Measurements from ENCODE around the gene MYO18A.
"Not testable (repeated sequence)": the region's sequence is repeated elsewhere in the genome, so short reads cannot be mapped to it uniquely, and the experiment has no call there.

Gene MYO18A
- 253 to 294 (median 282) reads per million in 3 donors for total RNA-seq

- DNase-seq, result peak; percentile 59 to 67 (median 61)
- peaks cover 7% of the 10 kb centered on the region for H3K4me1 ChIP-seq (ENCODE audit: control insufficient read depth, insufficient read depth, low read length, poor library complexity, severe bottlenecking)
- peak within 1 kb of the TSS; percentile 35 for H3K4me3 ChIP-seq (ENCODE audit: insufficient read depth, low read depth, low read length, poor library complexity, severe bottlenecking)
- H3K27ac ChIP-seq (ENCODE audit: insufficient read depth, low read length, poor library complexity, severe bottlenecking), result no peak within 1 kb of the TSS
- no peaks in the 10 kb centered on the region for H3K9me3 ChIP-seq (ENCODE audit: control insufficient read depth, low read length)
- H3K36me3 ChIP-seq (ENCODE audit: control insufficient read depth, insufficient read depth, low read length), result no peaks in the 10 kb centered on the region
- H3K27me3 ChIP-seq (replicated peaks; ENCODE audit: control insufficient read depth, insufficient read depth, low read length, poor library complexity, severe bottlenecking), result no peaks in the 10 kb centered on the region
These were observed at the start of gene MYO18A for GRCh38 chr17:29180034-29180787. Gene MYO18A, minus strand, starts transcription at chr17:29180398. Its CDS starts 13,458 bp downstream, at chr17:29166940.

GRCh38 chr17:29225396-29225795, 45.2 kb upstream of the MYO18A start:
- no peak overlapping the region for H3K4me3 ChIP-seq (ENCODE audit: insufficient read depth, low read depth, low read length, poor library complexity, severe bottlenecking)
- no peaks in the 10 kb centered on the region for H3K36me3 ChIP-seq (ENCODE audit: control insufficient read depth, insufficient read depth, low read length)
- H3K4me1 ChIP-seq (ENCODE audit: control insufficient read depth, insufficient read depth, low read length, poor library complexity, severe bottlenecking), result no peaks in the 10 kb centered on the region
- H3K27ac ChIP-seq (ENCODE audit: insufficient read depth, low read length, poor library complexity, severe bottlenecking), result no peak overlapping the region
- no peak for DNase-seq
- no peaks in the 10 kb centered on the region for H3K27me3 ChIP-seq (replicated peaks; ENCODE audit: control insufficient read depth, insufficient read depth, low read length, poor library complexity, severe bottlenecking)
- H3K9me3 ChIP-seq (ENCODE audit: control insufficient read depth, low read length), result no peaks in the 10 kb centered on the region

GRCh38 chr17:29221338-29221737, 41.1 kb upstream of the MYO18A start:
- H3K27ac ChIP-seq (ENCODE audit: insufficient read depth, low read length, poor library complexity, severe bottlenecking); H3K9me3 ChIP-seq (ENCODE audit: control insufficient read depth, low read length); H3K4me3 ChIP-seq (ENCODE audit: insufficient read depth, low read depth, low read length, poor library complexity, severe bottlenecking); H3K36me3 ChIP-seq (ENCODE audit: control insufficient read depth, insufficient read depth, low read length); H3K4me1 ChIP-seq (ENCODE audit: control insufficient read depth, insufficient read depth, low read length, poor library complexity, severe bottlenecking); H3K27me3 ChIP-seq (replicated peaks; ENCODE audit: control insufficient read depth, insufficient read depth, low read length, poor library complexity, severe bottlenecking); DNase-seq: not testable (repeated sequence)

DNA sequence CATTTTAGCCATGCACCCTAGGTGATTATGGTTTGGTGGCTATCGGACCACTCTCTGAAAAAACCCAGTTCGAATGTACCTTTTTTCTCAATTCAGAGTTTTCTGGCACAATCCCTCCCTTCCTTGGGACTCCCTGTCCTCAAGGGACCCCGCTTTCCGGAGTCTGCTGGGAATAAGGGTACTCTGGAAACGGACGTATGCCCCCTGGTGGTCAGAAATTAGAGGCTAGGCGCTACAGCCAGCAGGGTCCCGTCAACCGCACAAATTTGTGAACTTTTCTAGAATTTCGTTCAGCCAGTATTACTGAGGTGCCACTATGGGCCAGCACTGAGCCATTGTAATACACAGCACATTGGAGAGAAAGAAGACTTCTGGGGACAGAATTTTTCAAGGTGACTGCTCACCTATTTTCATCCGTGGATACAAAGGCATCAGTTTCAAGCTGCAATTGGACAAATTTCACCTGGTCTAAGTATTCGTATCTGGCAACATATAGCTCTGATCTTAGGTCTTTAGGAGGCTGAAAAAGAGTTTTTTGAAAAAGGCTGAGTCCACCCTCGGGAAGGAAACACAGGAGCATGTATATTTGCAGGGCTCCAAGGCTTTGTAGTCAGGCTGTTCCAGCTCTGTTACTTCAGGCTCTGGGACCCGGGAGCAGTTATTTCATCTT, 39.3 kb upstream of the MYO18A start:
- H3K36me3 ChIP-seq (ENCODE audit: control insufficient read depth, insufficient read depth, low read length), result no peaks in the 10 kb centered on the region
- H3K4me1 ChIP-seq (ENCODE audit: control insufficient read depth, insufficient read depth, low read length, poor library complexity, severe bottlenecking), result peaks cover 4% of the 10 kb centered on the region
- H3K4me3 ChIP-seq (ENCODE audit: insufficient read depth, low read depth, low read length, poor library complexity, severe bottlenecking), result no peak overlapping the region
- no peak overlapping the region for H3K27ac ChIP-seq (ENCODE audit: insufficient read depth, low read length, poor library complexity, severe bottlenecking)
- H3K9me3 ChIP-seq (ENCODE audit: control insufficient read depth, low read length), result no peaks in the 10 kb centered on the region
- peak; percentile 36 to 58 (median 37) for DNase-seq
- H3K27me3 ChIP-seq (replicated peaks; ENCODE audit: control insufficient read depth, insufficient read depth, low read length, poor library complexity, severe bottlenecking), result no peaks in the 10 kb centered on the region

DNA sequence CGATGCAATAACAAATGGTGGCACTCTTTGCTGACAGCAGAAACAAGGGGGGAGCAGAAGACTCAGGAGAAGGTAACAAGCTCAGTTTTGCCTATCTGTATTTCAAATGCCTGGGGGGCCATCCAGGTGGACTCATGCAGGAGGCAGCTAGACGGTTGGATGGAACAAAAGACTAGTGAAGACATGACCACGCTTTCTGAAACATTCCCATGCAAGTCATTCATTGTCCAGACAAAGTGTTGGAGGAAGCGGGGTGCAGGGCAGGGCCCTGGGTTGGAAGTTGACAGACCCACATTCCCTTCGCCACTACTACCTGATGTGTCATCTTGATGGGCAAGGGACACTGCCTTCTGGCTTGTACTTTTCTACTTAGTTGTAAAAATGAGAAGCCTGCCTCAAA, 36.7 kb upstream of the MYO18A start:
- Histone ChIP-seq H3K4me3 (ENCODE audit: insufficient read depth, low read depth, low read length, poor library complexity, severe bottlenecking) (no peak overlapping the region), H3K27ac (ENCODE audit: insufficient read depth, low read length, poor library complexity, severe bottlenecking) (no peak overlapping the region), H3K9me3 (ENCODE audit: control insufficient read depth, low read length) (no peaks in the 10 kb centered on the region), H3K4me1 (ENCODE audit: control insufficient read depth, insufficient read depth, low read length, poor library complexity, severe bottlenecking) (peaks cover 4% of the 10 kb centered on the region), H3K36me3 (ENCODE audit: control insufficient read depth, insufficient read depth, low read length) (no peaks in the 10 kb centered on the region), H3K27me3 (replicated peaks; ENCODE audit: control insufficient read depth, insufficient read depth, low read length, poor library complexity, severe bottlenecking) (no peaks in the 10 kb centered on the region)
- DNase-seq, result no peak

DNA sequence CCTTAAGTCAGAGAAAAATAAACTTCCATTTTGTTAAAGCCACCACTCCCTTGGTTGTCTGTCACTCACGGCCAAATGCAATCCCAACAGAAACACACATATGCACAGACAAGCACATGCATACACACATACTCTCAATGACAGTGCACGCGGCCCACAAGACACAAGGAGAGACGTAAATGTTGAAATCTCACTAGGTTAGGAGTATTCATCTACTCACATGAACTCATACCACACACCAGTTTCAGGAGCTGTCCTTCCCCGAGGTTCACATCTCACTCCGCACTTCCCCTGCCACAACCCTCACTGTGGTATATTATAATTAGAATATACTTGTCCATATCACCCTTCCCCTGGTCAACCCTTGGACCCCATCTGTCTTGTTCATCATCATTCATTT, 36.0 kb upstream of the MYO18A start:
- H3K36me3 ChIP-seq (ENCODE audit: control insufficient read depth, insufficient read depth, low read length), result no peaks in the 10 kb centered on the region
- H3K27ac ChIP-seq (ENCODE audit: insufficient read depth, low read length, poor library complexity, severe bottlenecking), result no peak overlapping the region
- no peaks in the 10 kb centered on the region for H3K9me3 ChIP-seq (ENCODE audit: control insufficient read depth, low read length)
- no peak overlapping the region for H3K4me3 ChIP-seq (ENCODE audit: insufficient read depth, low read depth, low read length, poor library complexity, severe bottlenecking)
- no peaks in the 10 kb centered on the region for H3K27me3 ChIP-seq (replicated peaks; ENCODE audit: control insufficient read depth, insufficient read depth, low read length, poor library complexity, severe bottlenecking)
- no peak for DNase-seq
- H3K4me1 ChIP-seq (ENCODE audit: control insufficient read depth, insufficient read depth, low read length, poor library complexity, severe bottlenecking), result peaks cover 4% of the 10 kb centered on the region

GRCh38 chr17:29215717-29216116, 35.5 kb upstream of the MYO18A start:
- Histone ChIP-seq H3K27ac (ENCODE audit: insufficient read depth, low read length, poor library complexity, severe bottlenecking) (no peak overlapping the region), H3K36me3 (ENCODE audit: control insufficient read depth, insufficient read depth, low read length) (no peaks in the 10 kb centered on the region), H3K4me3 (ENCODE audit: insufficient read depth, low read depth, low read length, poor library complexity, severe bottlenecking) (no peak overlapping the region), H3K4me1 (ENCODE audit: control insufficient read depth, insufficient read depth, low read length, poor library complexity, severe bottlenecking) (peaks cover 4% of the 10 kb centered on the region), H3K9me3 (ENCODE audit: control insufficient read depth, low read length) (no peaks in the 10 kb centered on the region), H3K27me3 (replicated peaks; ENCODE audit: control insufficient read depth, insufficient read depth, low read length, poor library complexity, severe bottlenecking) (no peaks in the 10 kb centered on the region)
- no peak for DNase-seq

GRCh38 chr17:29215174-29215573, 35.0 kb upstream of the MYO18A start:
- H3K27ac ChIP-seq (ENCODE audit: insufficient read depth, low read length, poor library complexity, severe bottlenecking), result no peak overlapping the region
- H3K27me3 ChIP-seq (replicated peaks; ENCODE audit: control insufficient read depth, insufficient read depth, low read length, poor library complexity, severe bottlenecking), result no peaks in the 10 kb centered on the region
- no peaks in the 10 kb centered on the region for H3K9me3 ChIP-seq (ENCODE audit: control insufficient read depth, low read length)
- no peaks in the 10 kb centered on the region for H3K36me3 ChIP-seq (ENCODE audit: control insufficient read depth, insufficient read depth, low read length)
- no peak overlapping the region for H3K4me3 ChIP-seq (ENCODE audit: insufficient read depth, low read depth, low read length, poor library complexity, severe bottlenecking)
- peaks cover 4% of the 10 kb centered on the region for H3K4me1 ChIP-seq (ENCODE audit: control insufficient read depth, insufficient read depth, low read length, poor library complexity, severe bottlenecking)
- no peak for DNase-seq

- Histone ChIP-seq H3K4me3 (ENCODE audit: insufficient read depth, low read depth, low read length, poor library complexity, severe bottlenecking) (no peak overlapping the region), H3K9me3 (ENCODE audit: control insufficient read depth, low read length) (no peaks in the 10 kb centered on the region), H3K4me1 (ENCODE audit: control insufficient read depth, insufficient read depth, low read length, poor library complexity, severe bottlenecking) (peaks cover 3% of the 10 kb centered on the region), H3K27ac (ENCODE audit: insufficient read depth, low read length, poor library complexity, severe bottlenecking) (no peak overlapping the region), H3K27me3 (replicated peaks; ENCODE audit: control insufficient read depth, insufficient read depth, low read length, poor library complexity, severe bottlenecking) (no peaks in the 10 kb centered on the region), H3K36me3 (ENCODE audit: control insufficient read depth, insufficient read depth, low read length) (no peaks in the 10 kb centered on the region)
- DNase-seq, result no peak
These were observed 34.3 kb upstream of the MYO18A start for GRCh38 chr17:29214215-29215146.
